Measurements from ENCODE around the gene WDR18. TPM values are rescaled to one million over a fixed set of nuclear protein-coding genes. Genes with fewer than 3 reads are reported as not detected.

The WDR18 gene
- total RNA-seq, 2 donors from 2014 or later, result 68.6 to 85.6 TPM

DNA sequence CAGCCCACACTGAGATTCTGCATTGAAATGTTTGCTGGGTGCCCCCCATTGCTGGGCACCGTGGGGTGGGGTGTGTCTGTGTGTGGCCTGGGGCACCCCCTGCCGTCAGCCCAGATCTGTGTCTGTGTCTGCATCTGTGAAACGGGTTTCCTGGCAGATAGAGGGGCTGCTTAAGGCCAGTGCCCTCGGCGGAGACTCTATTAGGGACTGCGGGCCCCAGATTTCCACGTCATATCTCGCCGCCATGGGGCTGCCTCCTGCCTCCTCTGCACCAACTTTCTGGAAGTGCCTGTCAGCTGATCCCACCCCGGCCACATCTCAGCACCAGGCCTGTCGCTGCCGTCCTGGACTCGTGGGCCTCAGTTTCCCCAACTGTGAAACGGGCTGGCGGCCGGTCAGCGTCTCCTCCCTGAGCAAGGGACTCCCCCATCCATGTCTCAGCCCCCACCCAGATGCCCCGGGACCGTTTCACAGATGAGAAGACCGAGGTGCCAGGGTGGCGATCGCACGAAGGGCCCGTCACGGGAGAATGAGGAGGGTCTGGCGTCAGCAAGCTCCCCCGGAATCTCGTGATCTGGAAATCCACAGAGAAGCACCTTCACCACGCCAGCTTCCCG is 36.9 kb upstream of the WDR18 start:
- TF ChIP-seq, protein P1, sequence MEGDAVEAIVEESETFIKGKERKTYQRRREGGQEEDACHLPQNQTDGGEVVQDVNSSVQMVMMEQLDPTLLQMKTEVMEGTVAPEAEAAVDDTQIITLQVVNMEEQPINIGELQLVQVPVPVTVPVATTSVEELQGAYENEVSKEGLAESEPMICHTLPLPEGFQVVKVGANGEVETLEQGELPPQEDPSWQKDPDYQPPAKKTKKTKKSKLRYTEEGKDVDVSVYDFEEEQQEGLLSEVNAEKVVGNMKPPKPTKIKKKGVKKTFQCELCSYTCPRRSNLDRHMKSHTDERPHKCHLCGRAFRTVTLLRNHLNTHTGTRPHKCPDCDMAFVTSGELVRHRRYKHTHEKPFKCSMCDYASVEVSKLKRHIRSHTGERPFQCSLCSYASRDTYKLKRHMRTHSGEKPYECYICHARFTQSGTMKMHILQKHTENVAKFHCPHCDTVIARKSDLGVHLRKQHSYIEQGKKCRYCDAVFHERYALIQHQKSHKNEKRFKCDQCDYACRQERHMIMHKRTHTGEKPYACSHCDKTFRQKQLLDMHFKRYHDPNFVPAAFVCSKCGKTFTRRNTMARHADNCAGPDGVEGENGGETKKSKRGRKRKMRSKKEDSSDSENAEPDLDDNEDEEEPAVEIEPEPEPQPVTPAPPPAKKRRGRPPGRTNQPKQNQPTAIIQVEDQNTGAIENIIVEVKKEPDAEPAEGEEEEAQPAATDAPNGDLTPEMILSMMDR (conservative IDR thresholded peaks at IDR 0.05), result no peak
- no peak for DNase-seq
- H3K4me3 Mint-ChIP-seq, result no peak overlapping the region
- H3K4me1 Mint-ChIP-seq, result no peaks in the 10 kb centered on the region
- Histone ChIP-seq H3K4me1 (ENCODE audit: control insufficient read depth, insufficient read depth, low read length) (no peaks in the 10 kb centered on the region), H3K9ac (ENCODE audit: extremely low read depth, low read length, poor library complexity, severe bottlenecking) (no peak overlapping the region), H3K9me3 (ENCODE audit: control insufficient read depth, low read length) (no peaks in the 10 kb centered on the region), H3K27ac (ENCODE audit: low read depth, low read length) (no peak overlapping the region), H3K27me3 (ENCODE audit: control insufficient read depth, insufficient read depth, low read length, poor library complexity, severe bottlenecking) (no peaks in the 10 kb centered on the region), H3K4me3 (ENCODE audit: low read length) (no peak overlapping the region), H3K36me3 (ENCODE audit: control insufficient read depth, insufficient read depth, low read length) (peaks cover 22% of the 10 kb centered on the region)
- peaks cover 34% of the 10 kb centered on the region for H3K36me3 Mint-ChIP-seq (ENCODE audit: low read depth)
- H3K27me3 Mint-ChIP-seq (ENCODE audit: insufficient read depth), result no peaks in the 10 kb centered on the region
- no peak overlapping the region for H3K27ac Mint-ChIP-seq
- 94 to 98% methylated on average over 30 of the region's 30 CpGs for WGBS, 2 experiments (ENCODE audit: insufficient coverage in 1 of 2, insufficient read length in 1 of 2)
- peaks cover 1% of the 10 kb centered on the region for H3K9me3 Mint-ChIP-seq

DNA sequence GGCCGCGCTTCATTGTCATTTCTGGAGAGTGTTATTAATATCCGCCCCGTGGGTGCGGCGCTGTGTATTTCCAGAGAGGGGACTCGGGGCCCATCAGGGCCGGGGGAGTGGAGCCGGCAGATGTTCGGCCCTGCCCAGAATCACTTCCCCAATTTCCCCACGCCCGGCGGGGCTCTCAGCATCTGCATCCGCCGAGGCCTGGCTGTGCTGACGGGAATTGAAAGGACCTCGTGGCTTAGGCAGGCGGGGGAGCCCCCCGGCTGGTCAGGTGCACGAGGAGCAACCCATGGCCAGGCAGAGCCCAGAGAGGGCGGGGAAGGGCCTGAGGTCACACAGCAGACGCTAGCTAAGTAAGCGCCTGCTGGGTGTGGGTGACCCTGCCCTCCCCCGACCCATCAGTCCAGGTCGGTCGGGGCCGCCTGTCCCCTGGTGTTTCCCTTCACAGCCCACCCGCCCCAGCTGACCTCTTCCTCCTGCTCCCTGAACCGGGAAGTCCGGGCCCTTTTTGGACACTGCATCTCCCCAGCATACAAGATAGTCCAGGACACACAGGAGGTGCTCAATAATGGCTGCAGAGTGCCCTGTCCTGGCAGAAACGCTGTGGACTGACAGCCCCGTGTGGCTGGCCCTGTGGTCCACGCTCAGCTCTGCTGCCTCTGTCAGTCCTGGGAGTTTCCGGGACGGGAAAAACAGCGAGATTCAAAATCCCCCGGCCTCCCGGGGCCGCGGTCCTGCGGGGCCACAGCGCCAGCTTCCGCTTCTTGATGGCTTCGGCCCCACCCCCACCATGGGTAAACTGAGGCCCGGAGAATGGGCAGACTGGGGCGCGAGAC is 36.2 kb upstream of the WDR18 start:
- 94 to 95% methylated on average over 37 to 47 of the region's 47 CpGs for WGBS, 2 experiments (ENCODE audit: insufficient coverage in 1 of 2, insufficient read length in 1 of 2)
- H3K36me3 ChIP-seq (ENCODE audit: control insufficient read depth, insufficient read depth, low read length), result peaks cover 17% of the 10 kb centered on the region
- peaks cover 5% of the 10 kb centered on the region for H3K4me1 ChIP-seq (ENCODE audit: control insufficient read depth, insufficient read depth, low read length)
- no peak for DNase-seq
- H3K27ac ChIP-seq (ENCODE audit: low read depth, low read length), result no peak overlapping the region
- H3K4me3 Mint-ChIP-seq, result no peak overlapping the region
- no peaks in the 10 kb centered on the region for H3K27me3 ChIP-seq (ENCODE audit: control insufficient read depth, insufficient read depth, low read length, poor library complexity, severe bottlenecking)
- H3K9me3 Mint-ChIP-seq, result no peaks in the 10 kb centered on the region
- H3K4me3 ChIP-seq (ENCODE audit: low read length), result no peak overlapping the region
- H3K36me3 Mint-ChIP-seq (ENCODE audit: low read depth), result peaks cover 30% of the 10 kb centered on the region
- H3K9me3 ChIP-seq (ENCODE audit: control insufficient read depth, low read length), result no peaks in the 10 kb centered on the region
- TF ChIP-seq, protein P1 (conservative IDR thresholded peaks at IDR 0.05), result no peak
- peaks cover 3% of the 10 kb centered on the region for H3K4me1 Mint-ChIP-seq
- no peak overlapping the region for H3K27ac Mint-ChIP-seq
- H3K9ac ChIP-seq (ENCODE audit: extremely low read depth, low read length, poor library complexity, severe bottlenecking), result no peak overlapping the region
- H3K27me3 Mint-ChIP-seq (ENCODE audit: insufficient read depth), result no peaks in the 10 kb centered on the region

DNA sequence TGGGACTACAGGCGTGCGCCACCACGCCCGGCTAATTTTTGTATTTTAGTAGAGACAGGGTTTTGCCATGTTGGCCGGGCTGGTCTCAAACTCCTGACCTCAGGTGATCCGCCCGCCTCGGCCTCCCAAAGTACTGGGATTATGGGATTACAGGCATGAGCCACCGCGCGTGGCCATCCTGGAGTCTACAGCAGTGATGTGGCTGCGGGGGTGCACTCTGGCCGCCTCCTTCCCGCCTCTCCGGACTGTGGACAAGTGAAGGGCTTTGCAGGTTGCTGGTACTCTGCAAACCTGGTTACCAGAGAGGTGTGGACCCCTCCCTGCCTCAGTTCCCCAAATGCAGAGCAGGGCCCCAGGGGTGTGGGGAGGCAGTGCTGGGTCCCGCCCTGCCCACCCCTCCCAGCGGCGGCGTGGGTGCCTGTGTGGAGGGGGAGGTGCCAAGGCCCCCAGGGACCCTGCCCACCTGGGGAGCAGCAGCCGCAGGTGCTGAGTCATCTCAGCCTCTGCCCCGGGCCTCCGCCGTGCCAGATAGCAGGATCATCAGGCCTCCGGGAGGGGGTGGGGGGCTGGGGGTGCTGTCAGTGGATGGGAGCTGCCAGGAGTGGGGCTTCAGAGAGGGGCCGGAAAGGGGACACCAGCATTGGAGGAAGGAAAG is 35.2 kb upstream of the WDR18 start:
- Histone ChIP-seq H3K27me3 (ENCODE audit: control insufficient read depth, insufficient read depth, low read length, poor library complexity, severe bottlenecking) (no peaks in the 10 kb centered on the region), H3K4me1 (ENCODE audit: control insufficient read depth, insufficient read depth, low read length) (peaks cover 6% of the 10 kb centered on the region), H3K4me3 (ENCODE audit: low read length) (no peak overlapping the region), H3K36me3 (ENCODE audit: control insufficient read depth, insufficient read depth, low read length) (peaks cover 10% of the 10 kb centered on the region), H3K9me3 (ENCODE audit: control insufficient read depth, low read length) (no peaks in the 10 kb centered on the region), H3K27ac (ENCODE audit: low read depth, low read length) (no peak overlapping the region), H3K9ac (ENCODE audit: extremely low read depth, low read length, poor library complexity, severe bottlenecking) (no peak overlapping the region)
- Mint-ChIP-seq H3K4me3 (no peak overlapping the region), H3K27ac (no peak overlapping the region), H3K27me3 (ENCODE audit: insufficient read depth) (no peaks in the 10 kb centered on the region), H3K9me3 (no peaks in the 10 kb centered on the region), H3K36me3 (ENCODE audit: low read depth) (peaks cover 22% of the 10 kb centered on the region), H3K4me1 (peaks cover 8% of the 10 kb centered on the region)
- TF ChIP-seq, protein P1 (conservative IDR thresholded peaks at IDR 0.05), result no peak
- DNase-seq, result no peak
- 95 to 99% methylated on average over 10 to 25 of the region's 25 CpGs for WGBS, 2 experiments (ENCODE audit: insufficient coverage in 1 of 2, insufficient read length in 1 of 2)

All from endodermal cell (in vitro differentiated cells).